CD4-positive, alpha-beta T cell treated with Interferon gamma for 1 hour (primary cell): Measurements from ENCODE around the gene TMEM120B.
A peak's percentile ranks its signal among the peaks of the same experiment; 100 is the strongest.
"Not testable (repeated sequence)": the region's sequence is repeated elsewhere in the genome, so short reads cannot be mapped to it uniquely, and the experiment has no call there.

Source experiments
- DNase-seq: peaks from one replicate; pipeline ENCODE4 v3.0.0-alpha.2; 2020

Gene TMEM120B

GRCh38 chr12:121709478-121709961, 3.0 kb upstream of the TMEM120B start:
- no peak for DNase-seq

DNA sequence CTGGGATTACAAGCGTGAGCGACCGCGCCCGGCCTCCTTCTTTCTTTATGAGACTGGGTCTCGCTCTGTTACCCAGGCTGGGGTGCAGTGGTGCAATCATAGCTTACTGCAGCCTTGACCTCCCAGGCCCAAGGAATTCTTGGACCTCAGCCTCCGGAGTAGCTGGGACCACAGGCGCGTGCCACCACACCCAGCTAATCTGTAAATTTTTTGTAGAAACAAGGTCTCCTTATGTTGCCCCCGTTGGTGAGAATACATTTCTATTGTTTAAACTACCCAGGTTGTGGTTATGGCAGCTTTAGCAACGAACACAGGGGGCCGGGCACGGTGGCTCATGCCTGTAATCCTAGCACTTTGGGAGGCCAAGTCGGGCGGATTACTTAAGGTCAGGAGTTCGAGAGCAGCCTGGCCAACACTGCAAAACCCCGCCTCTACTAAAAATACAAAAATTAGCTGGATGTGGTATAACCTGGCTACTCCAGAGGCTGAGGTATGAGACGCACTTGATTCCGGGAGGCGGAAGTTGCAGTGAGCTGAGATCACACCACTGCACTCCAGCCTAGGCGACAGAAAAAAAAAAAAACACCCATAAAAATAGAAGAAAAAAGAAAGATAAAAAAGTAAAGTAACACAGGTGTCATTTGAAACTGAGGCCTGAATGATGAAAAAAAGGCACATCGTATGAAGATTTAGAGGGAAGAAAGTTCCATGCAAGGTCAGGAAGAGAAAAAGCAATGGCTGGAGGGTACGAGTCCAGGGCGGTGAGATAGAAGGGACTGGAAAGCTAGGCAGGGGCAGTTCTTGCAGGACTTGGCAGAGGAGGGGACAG, 977 bp upstream of the TMEM120B start:
- peak; percentile 38 for DNase-seq

GRCh38 chr12:121712190-121712460, 427 bp upstream of the TMEM120B start:
- no peak for DNase-seq

- no peak for DNase-seq
Measured at GRCh38 chr12:121713257-121713777, 765 bp downstream of the TMEM120B start.

DNA sequence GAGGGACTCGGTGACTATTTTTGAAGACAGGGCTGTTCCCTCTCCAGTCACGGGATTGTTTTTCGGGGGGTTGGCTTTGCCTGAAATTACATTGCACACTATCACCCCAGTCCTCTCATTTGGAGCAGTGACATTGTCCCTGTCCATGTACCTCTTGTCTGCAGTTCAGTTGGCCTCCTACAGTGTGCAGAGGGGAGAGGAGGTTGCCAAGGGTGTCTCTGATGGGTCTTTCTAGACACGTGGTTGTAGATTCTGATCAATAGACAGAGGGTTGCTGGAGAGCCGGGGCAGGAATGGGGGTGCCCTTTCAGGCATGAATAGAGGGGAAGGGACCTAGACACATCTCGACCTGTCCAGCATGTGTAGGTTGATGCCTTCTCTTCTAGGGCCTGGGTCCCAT, 1.2 kb downstream of the TMEM120B start:
- no peak for DNase-seq

DNA sequence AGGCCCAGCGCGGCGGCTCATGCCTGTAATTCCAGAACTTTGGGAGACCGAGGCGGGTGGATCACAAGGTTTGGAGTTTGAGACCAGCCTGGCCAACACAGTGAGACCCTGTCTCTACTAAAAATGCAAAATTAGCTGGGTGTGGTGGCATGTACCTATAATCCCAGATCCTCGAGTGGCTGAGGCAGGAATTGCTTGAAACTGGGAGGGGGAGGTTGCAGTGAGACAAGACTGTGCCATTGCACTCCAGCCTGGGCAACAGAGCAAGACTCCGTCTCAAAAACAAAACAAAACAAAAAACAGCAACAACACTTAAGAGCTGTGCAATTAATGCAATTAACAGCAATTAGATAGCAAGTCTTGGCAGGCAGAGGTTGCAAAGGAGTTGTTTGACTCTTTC, 2.5 kb downstream of the TMEM120B start:
- DNase-seq = not testable (repeated sequence)

GRCh38 chr12:121715862-121716435, 3.4 kb downstream of the TMEM120B start:
- no peak for DNase-seq

DNA sequence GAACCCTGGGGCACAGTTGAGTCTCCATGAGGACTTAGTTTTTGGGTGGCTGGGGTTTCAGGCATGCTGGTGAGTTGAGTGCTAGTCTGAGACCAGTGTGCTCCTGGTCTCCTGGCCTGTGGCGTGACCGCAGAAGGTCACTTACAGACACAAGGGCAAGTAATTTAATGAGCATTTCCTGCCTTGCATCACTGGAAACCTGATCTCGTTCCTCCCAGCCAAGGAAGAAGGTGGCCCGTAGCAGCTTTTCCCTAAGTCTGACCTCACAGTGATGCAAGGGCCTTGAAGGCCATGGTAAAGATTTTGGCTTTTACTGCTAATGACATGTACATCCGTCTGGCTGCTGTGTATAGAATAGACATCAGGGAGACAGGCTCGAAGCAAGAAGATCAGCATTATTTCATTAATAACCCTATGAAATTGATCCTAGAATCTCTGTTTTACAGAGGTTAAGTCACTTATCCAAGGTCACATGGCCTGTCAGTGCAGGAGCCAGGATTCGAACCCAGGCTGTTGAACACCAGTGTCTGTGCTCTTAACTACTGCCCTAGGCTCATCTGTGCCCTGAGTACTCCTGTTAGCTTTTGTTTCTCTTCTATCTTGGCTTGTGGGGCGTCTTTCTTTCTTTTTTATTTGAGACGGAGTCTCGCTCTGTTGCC, 4.6 kb downstream of the TMEM120B start:
- DNase-seq = no peak

DNA sequence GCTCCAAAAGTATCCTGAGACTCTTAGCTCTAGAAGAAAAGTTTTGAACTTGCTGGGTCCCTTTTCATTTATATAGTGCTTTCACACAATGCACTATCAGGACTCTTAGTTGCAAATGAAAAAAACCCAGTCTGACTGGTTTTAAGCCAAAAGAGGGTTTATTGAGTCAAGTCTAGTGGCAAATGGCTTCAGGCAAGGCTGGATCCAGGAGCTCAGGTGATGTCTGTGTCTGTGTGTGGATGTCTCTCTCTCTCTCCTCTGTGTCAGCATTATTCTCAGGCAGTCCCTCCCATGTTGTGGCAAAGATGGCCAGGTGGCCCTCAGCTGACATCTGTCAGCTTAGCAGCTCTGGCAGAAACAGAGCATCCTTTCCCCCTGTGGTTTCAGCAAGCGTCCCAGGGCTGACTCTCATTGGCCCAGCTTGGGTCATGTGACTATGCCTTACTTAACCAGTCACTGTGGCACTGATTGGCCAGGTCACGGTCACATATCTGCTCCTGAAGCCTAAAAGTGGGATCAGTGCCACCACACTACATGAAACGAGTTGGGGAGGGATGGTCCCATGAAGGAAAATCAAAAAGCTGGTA, 6.2 kb downstream of the TMEM120B start:
- no peak for DNase-seq

- DNase-seq = no peak
Measured at GRCh38 chr12:121719926-121720414, 7.4 kb downstream of the TMEM120B start.

DNA sequence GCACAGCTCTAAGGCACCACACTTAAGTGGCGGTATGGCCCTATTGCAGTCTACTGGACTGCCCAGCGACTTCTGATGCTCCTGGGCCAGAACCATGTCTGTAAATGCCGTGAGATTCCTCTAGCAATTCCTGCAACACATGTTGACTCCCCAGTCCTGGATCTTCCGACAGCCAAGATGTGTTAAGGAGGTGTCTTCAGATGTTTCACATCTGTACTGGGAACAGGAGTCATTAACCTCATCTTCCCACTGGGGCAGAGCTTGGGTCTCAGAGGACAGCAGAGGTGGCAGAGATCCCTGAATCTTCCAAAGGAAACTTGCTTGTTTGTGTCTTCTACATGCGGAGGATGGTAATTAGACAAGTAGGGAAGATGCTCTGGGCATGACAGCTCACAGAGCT, 8.2 kb downstream of the TMEM120B start:
- DNase-seq = no peak

GRCh38 chr12:121722511-121722910, 10.0 kb downstream of the TMEM120B start:
- no peak for DNase-seq

- DNase-seq = no peak
Measured at GRCh38 chr12:121723200-121723599, 10.6 kb downstream of the TMEM120B start.

DNA sequence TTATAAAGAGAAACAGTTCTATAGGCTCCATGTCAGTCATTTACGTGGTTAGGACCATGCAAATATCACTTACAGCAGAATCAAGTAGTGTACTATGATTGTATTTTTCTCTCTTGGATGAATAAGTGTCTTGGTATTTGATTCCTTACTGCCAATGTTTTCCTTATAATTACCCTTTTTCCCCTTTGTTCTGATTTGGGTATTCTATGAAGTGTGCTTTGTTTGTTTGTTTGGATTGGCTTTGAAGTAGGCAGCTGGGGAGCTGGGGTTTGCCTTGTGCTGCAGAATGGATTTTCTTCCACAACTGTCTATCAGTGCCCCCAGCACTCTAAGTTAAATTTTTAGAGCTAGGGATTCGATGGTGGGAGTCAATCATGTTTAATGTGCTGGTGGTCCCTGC, 12.4 kb downstream of the TMEM120B start:
- DNase-seq = no peak

GRCh38 chr12:121725423-121725822, 12.9 kb downstream of the TMEM120B start:
- no peak for DNase-seq

- no peak for DNase-seq
Measured at GRCh38 chr12:121729021-121729420, 16.5 kb downstream of the TMEM120B start.

DNA sequence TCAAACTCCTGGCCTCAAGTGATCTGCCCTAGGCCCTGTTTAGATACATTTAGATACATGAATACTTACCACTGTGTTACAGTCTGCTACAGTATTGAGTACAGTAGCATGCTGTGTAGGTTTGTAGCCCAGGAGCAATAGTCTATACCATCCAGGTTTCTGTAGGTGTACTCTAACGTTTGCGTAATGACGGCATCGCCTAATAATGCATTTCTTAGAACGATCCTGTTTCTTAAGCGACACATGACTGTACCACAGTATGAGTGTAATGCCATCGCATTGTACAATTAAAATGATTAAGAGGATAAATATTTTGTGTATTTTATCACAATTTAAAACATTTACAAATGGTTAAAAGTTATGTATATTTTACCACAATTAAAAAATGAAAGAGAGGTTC, 18.9 kb downstream of the TMEM120B start:
- no peak for DNase-seq

DNA sequence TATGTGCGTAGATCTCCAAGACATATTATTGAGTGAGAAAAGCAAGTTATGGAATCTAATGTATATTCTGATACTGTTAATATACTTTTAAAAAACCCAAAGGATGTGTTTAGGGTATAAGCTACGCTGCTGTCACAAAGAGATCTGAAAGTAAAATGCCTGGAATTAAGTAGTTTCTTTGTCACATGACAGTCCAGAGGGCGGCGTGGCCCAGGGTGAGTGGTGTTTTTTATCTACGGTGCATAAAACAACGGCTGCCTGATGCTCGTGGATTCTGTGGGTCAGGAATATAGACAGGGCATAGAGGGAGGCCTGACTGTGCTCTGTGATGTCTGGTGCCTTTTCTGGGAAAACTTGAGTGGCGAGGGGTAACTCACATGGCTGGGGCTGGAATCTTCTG, 21.3 kb downstream of the TMEM120B start:
- DNase-seq = no peak

- no peak for DNase-seq
Measured at GRCh38 chr12:121738340-121738858, 25.8 kb downstream of the TMEM120B start.

GRCh38 chr12:121740847-121741246, 28.3 kb downstream of the TMEM120B start:
- no peak for DNase-seq

- DNase-seq = no peak
Measured at GRCh38 chr12:121741743-121742142, 29.2 kb downstream of the TMEM120B start.

GRCh38 chr12:121745545-121745944, 33.0 kb downstream of the TMEM120B start:
- DNase-seq = not testable (repeated sequence)

DNA sequence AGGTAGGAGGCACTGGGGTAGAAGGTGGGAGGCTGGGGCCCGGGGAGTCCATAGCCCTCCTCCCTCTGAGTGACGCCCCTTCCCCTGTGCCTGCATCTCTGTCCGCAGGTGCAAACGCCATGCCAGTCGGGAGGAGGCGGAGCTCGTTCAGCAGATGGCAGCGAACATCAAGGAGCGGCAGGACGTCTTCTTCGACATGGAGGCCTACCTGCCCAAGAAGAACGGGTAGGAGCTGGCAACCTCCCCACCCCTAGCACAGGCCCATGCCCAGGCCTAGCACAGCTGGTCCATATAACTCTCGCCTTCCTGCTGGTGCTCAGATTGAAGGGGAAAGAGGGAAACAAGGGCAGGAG, 35.6 kb downstream of the TMEM120B start:
- no peak for DNase-seq
